Right lung (tissue), 5 donors: ENCODE results near the gene TUBE1. TPM values are rescaled to one million over a fixed set of nuclear protein-coding genes. Genes with fewer than 3 reads are reported as not detected.

ENCODE experiments used
- DNase-seq, 2 donors: peaks; one replicate each; pipeline ENCODE4 v3.0.0-alpha.2; 2013
- polyA plus RNA-seq, 5 donors: library from polyadenylated mRNA; unstranded; fragments of 120-200 nt; gene quantifications; one replicate each; pipeline versions ENCODE4 v1.2.1 to v1.2.3, GENCODE V29; 2013; ENCODE audit warnings: inconsistent platforms in 1 of 5, low replicate concordance in 1 of 5; ENCODE audit not compliant: insufficient read length in 5 of 5, insufficient read depth in 1 of 5

TUBE1 gene
- polyA plus RNA-seq, 5 donors = 31.6 to 58.0 (median 46.4) TPM

GRCh38 chr6:112038268-112038667, 49.0 kb downstream of the TUBE1 start:
- no peak for DNase-seq

GRCh38 chr6:112037783-112038216, 49.5 kb downstream of the TUBE1 start:
- no peak for DNase-seq

- DNase-seq = no peak
Measured at GRCh38 chr6:112036088-112036637, 51.1 kb downstream of the TUBE1 start.

- no peak for DNase-seq
Measured at GRCh38 chr6:112034616-112034995, 52.7 kb downstream of the TUBE1 start.

GRCh38 chr6:112033791-112034615, 53.3 kb downstream of the TUBE1 start:
- no peak for DNase-seq

- DNase-seq = no peak
Measured at GRCh38 chr6:112032728-112033127, 54.6 kb downstream of the TUBE1 start.

GRCh38 chr6:112031960-112032359, 55.3 kb downstream of the TUBE1 start:
- DNase-seq = no peak

- DNase-seq = no peak
Measured at GRCh38 chr6:112030961-112031660, 56.2 kb downstream of the TUBE1 start.

GRCh38 chr6:112030206-112030960, 56.9 kb downstream of the TUBE1 start:
- DNase-seq = no peak

- DNase-seq = no peak
Measured at GRCh38 chr6:112029045-112029822, 58.0 kb downstream of the TUBE1 start.

- DNase-seq = no peak
Measured at GRCh38 chr6:112027942-112028674, 59.2 kb downstream of the TUBE1 start.

GRCh38 chr6:112026933-112027332, 60.3 kb downstream of the TUBE1 start:
- DNase-seq = no peak

GRCh38 chr6:112024464-112024863, 62.8 kb downstream of the TUBE1 start:
- no peak for DNase-seq

- no peak for DNase-seq
Measured at GRCh38 chr6:112022749-112023148, 64.5 kb downstream of the TUBE1 start.

GRCh38 chr6:112021691-112022310, 65.5 kb downstream of the TUBE1 start:
- no peak for DNase-seq

Other genes with a start within 250 kb of the TUBE1 start
- gene FYN, start 214.0 kb downstream of the TUBE1 start, polyA plus RNA-seq = 100 to 1,000 TPM; 105 to 153 (median 140) TPM
- gene CCN6, start 33.4 kb downstream of the TUBE1 start, polyA plus RNA-seq = under 1 TPM; 0.30 to 0.76 (median 0.55) TPM
- gene FAM229B, start 109 bp upstream of the TUBE1 start, polyA plus RNA-seq = 10 to 100 TPM; 31.8 to 38.9 (median 38.0) TPM
- 100 to 1,000 TPM; 169 to 243 (median 226) TPM for gene LAMA4, start 167.1 kb upstream of the TUBE1 start, polyA plus RNA-seq